ENCODE measurements around the gene CHMP4B. TPM values are rescaled to one million over a fixed set of nuclear protein-coding genes. Genes with fewer than 3 reads are reported as not detected.

The CHMP4B gene
- total RNA-seq, 3 donors from 2014 or later = 167 to 230 (median 184) TPM

DNA sequence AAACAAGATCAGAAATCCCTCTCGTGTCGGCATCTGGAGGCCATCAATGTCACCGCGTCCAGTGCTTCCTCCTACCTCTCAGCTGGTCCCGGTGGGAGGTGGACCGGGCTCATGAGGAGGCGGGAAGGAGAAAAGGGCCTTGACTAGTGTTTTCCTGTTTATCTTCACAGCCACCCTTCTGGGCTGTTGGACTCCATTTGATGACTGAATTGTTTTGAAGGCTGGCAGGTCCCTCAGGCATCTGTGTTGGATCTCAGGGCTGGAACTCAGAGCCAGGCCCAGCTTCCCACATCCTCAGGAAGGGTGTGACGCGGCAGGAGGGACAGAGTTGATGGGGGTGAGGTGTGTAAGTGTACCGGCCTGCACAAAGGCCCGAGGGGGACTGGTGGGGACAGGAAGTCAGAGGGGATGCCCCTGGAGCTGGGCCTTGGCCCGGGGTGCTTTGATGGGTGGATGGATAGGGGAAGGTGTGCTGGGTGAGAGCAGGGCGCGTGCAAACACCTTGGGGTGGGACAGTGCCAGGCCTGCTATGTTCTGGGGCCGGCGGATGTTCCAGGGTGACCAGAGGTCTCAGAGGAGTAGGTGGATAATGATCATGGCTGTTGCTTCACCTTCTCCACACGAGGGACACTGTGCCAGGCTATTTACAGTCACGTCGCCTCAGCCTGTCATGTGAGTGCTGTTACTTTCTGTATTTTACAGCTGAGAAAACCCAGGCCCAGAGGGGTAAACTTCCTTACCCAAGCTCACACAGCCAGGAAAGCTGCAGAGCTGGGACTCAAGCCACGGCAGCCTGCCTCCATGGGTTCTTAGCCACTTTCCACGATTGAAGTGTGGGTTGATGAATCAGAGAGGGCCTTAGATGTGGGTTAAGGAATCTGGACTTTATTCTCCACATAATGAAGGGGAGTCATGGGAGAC, 17.9 kb upstream of the CHMP4B start:
- ATAC-seq (no peak), DNase-seq (no peak)
- Histone ChIP-seq H3K4me1 (ENCODE audit: low read depth) (peaks cover 32% of the 10 kb centered on the region), H3K9me3 (no peaks in the 10 kb centered on the region), H3K4me3 (no peak overlapping the region), H3K36me3 (ENCODE audit: low read depth) (no peaks in the 10 kb centered on the region)
- intact Hi-C loops (cut with DNase I, micrococcal nuclease) = no loop called here
- TF ChIP-seq CTCF (IDR thresholded peaks at IDR 0.05) = no peak

GRCh38 chr20:33796263-33796906, 14.8 kb upstream of the CHMP4B start:
- no peaks in the 10 kb centered on the region for H3K36me3 ChIP-seq (ENCODE audit: low read depth)
- peaks cover 16% of the 10 kb centered on the region for H3K4me1 ChIP-seq (ENCODE audit: low read depth)
- no peak for TF ChIP-seq CTCF (IDR thresholded peaks at IDR 0.05)
- peak; percentile 68 to 76 (median 74) for DNase-seq
- H3K4me3 ChIP-seq = no peak overlapping the region
- H3K9me3 ChIP-seq = no peaks in the 10 kb centered on the region
- peak; percentile 92 for ATAC-seq
- intact Hi-C loops (cut with DNase I, micrococcal nuclease) = no loop called here

- intact Hi-C loops (cut with DNase I, micrococcal nuclease) = no loop called here
- Histone ChIP-seq H3K36me3 (ENCODE audit: low read depth) (no peaks in the 10 kb centered on the region), H3K9me3 (no peaks in the 10 kb centered on the region), H3K4me1 (ENCODE audit: low read depth) (peaks cover 14% of the 10 kb centered on the region), H3K4me3 (no peak overlapping the region)
- no peak for TF ChIP-seq CTCF (IDR thresholded peaks at IDR 0.05)
- ATAC-seq (no peak), DNase-seq (no peak)
Measured at GRCh38 chr20:33796907-33797544, 14.1 kb upstream of the CHMP4B start.

DNA sequence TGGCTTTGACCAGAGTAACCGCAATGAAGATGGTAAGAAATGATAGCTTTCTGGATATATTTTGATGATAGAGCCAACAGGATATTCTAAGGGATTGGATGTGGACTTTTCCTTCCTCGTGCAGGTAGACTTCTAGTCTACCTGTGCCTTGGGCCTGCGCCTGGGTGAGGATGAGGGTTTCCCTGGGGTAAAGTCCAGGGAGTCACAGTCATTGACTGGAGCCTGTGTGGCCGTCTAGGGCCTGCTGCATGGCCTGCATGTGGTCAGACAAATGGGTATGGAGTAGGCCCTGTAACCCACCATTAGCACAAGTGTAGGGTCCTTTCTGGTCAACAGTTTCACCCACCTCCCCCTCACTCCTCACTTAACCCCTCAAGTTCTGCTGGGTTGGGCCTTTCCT, 12.7 kb upstream of the CHMP4B start:
- H3K36me3 ChIP-seq (ENCODE audit: low read depth) = no peaks in the 10 kb centered on the region
- H3K4me3 ChIP-seq = no peak overlapping the region
- no peaks in the 10 kb centered on the region for H3K9me3 ChIP-seq
- DNase-seq = peak in 1 of 3 donors; percentile 55
- no peak for TF ChIP-seq CTCF (IDR thresholded peaks at IDR 0.05)
- peak; percentile 71 for ATAC-seq
- intact Hi-C loops (cut with DNase I, micrococcal nuclease) = no loop called here
- peaks cover 12% of the 10 kb centered on the region for H3K4me1 ChIP-seq (ENCODE audit: low read depth)

DNA sequence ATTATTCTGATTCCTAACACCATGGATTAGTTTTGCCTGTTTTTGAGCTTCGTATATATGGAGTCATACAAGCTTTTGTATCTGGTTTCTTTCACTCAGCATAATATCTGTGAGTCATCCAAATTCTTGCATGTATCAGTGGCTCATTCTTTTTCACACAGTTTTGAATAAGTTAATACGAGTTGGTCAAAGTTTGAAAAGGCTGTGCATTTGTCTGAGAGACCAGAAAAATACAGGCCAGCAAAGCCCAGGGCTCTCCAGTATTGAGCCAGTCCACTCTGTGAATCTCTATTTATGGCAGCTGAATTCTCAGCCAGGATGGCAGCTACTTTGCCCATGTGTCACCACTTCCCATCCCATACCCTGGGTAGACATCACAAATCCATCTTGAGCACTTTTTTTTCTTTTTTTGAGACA, 7.2 kb upstream of the CHMP4B start:
- ATAC-seq = no peak
- no peak for DNase-seq
- H3K4me3 ChIP-seq = no peak overlapping the region
- H3K36me3 ChIP-seq (ENCODE audit: low read depth) = no peaks in the 10 kb centered on the region
- no peaks in the 10 kb centered on the region for H3K4me1 ChIP-seq (ENCODE audit: low read depth)
- no peaks in the 10 kb centered on the region for H3K9me3 ChIP-seq
- intact Hi-C loops (cut with DNase I, micrococcal nuclease) = no loop called here
- no peak for TF ChIP-seq CTCF (IDR thresholded peaks at IDR 0.05)
